Left kidney (tissue), 2 donors: Measurements from ENCODE around the gene MYO7B. TPM values are rescaled to one million over a fixed set of nuclear protein-coding genes. Genes with fewer than 3 reads are reported as not detected.

Source experiments
- DNase-seq: peaks from one replicate; pipeline ENCODE4 v3.0.0-alpha.2; 2013
- polyA plus RNA-seq: library from polyadenylated mRNA; unstranded; fragments of 120-200 nt; gene quantifications from one replicate; pipeline ENCODE4 v1.2.1, GENCODE V29; 2013; ENCODE audit not compliant: insufficient read length

The MYO7B gene
- polyA plus RNA-seq, 1 donor = 22.8 TPM

- DNase-seq = no peak
These were observed 89.5 kb downstream of the MYO7B start for GRCh38 chr2:127624756-127625571.

GRCh38 chr2:127625572-127625951, 90.1 kb downstream of the MYO7B start:
- DNase-seq = no peak

- DNase-seq = no peak
These were observed 90.7 kb downstream of the MYO7B start for GRCh38 chr2:127626175-127626574.

GRCh38 chr2:127626917-127627739, 91.6 kb downstream of the MYO7B start:
- DNase-seq = no peak

- no peak for DNase-seq
These were observed 92.5 kb downstream of the MYO7B start for GRCh38 chr2:127627740-127628571.

- DNase-seq = no peak
These were observed 93.5 kb downstream of the MYO7B start for GRCh38 chr2:127628767-127629614.

- DNase-seq = no peak
These were observed 94.2 kb downstream of the MYO7B start for GRCh38 chr2:127629637-127630036.

GRCh38 chr2:127630096-127630863, 94.8 kb downstream of the MYO7B start:
- no peak for DNase-seq

- no peak for DNase-seq
These were observed 95.5 kb downstream of the MYO7B start for GRCh38 chr2:127630864-127631540.

- DNase-seq = no peak
These were observed 96.1 kb downstream of the MYO7B start for GRCh38 chr2:127631541-127631996.

GRCh38 chr2:127631997-127632581, 96.6 kb downstream of the MYO7B start:
- DNase-seq = no peak

GRCh38 chr2:127632592-127633489, 97.4 kb downstream of the MYO7B start:
- no peak for DNase-seq

GRCh38 chr2:127633556-127634065, 98.1 kb downstream of the MYO7B start:
- DNase-seq = no peak

- DNase-seq = no peak
These were observed 98.7 kb downstream of the MYO7B start for GRCh38 chr2:127634066-127634617.

GRCh38 chr2:127634626-127635379, 99.3 kb downstream of the MYO7B start:
- no peak for DNase-seq

GRCh38 chr2:127635380-127636237, 100.1 kb downstream of the MYO7B start:
- no peak for DNase-seq
